ENCODE measurements around the gene SPOCD1.

Gene SPOCD1

DNA sequence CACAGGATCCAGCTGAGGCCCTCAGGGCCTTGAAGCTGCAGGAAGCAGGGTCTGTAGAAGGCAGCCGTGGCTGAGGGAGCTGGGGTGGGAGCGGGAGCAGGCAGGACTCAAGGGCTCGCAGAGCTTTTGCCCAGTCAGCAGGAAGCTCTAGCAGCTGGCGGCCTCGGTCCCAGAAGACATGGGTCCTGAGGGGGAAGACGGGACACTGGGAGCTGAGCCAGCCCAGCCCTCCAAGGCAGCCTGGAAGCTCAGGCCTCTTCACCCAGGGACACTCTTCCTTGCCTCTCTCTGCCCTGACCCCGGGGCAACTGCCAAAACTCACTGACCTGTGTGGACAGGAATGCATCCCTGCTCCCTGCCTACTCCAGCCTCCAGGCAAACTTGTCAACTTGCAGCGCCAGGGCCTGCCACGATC lies 60.6 kb downstream of the SPOCD1 start:
- no peak overlapping the region for H3K4me3 Mint-ChIP-seq
- H3K4me1 Mint-ChIP-seq, result peaks cover 24% of the 10 kb centered on the region
- no peak overlapping the region for H3K27ac Mint-ChIP-seq
- no peaks in the 10 kb centered on the region for H3K36me3 Mint-ChIP-seq
- no peak for ATAC-seq
- no peaks in the 10 kb centered on the region for H3K27me3 Mint-ChIP-seq
- H3K9me3 Mint-ChIP-seq, result no peaks in the 10 kb centered on the region

DNA sequence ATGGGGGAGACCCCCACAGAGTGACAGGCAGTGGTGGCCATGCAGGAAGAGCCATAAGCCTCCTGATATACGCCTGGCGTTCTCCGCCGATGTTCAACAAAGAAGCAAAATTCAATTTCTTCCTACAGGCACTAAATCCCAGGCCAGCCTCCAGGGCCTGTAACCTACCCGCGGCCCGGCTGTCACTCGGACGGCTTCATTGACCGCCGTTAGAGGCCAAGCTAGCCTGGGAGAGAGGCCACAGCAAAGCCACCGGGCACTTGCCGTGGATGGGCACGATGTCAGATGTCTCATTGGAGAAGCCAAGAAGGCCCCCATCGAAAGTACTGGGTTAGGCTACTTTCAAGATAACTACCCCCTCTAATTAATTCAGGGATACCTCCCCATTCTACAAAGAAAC lies 61.4 kb downstream of the SPOCD1 start:
- Mint-ChIP-seq H3K27me3 (no peaks in the 10 kb centered on the region), H3K27ac (no peak overlapping the region), H3K9me3 (no peaks in the 10 kb centered on the region), H3K36me3 (no peaks in the 10 kb centered on the region), H3K4me3 (no peak overlapping the region), H3K4me1 (peaks cover 32% of the 10 kb centered on the region)
- ATAC-seq, result no peak

DNA sequence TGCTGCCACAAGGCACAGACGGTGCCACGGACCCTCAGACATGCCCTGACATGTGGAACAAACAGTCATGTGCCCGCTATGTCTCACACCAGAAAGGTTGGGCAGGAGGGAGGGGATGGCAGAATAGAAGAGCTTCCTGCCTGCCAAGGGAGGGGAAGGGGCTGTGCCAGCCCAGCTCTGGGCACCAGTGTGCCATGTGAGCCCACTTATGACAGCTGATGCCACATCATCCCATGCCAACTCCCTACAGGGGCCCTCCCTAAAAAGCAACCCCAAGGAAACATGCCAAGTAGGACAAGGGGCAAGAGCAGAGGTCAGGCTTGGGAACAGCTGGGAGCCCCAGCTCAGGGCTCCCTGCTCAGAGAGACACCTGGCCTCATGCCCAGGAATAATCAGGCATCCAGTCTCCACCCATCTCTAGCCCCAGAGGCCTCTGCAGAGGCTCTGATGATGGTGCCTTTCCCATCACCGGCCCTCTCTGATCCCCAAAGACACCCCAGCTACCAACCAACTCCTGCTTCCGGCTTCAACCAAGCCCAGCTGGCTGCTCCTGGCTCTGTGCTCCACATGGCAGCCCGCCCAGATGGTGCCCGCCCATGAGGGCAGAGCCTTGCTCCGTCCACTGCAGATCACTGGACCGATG lies 62.0 kb downstream of the SPOCD1 start:
- no peak overlapping the region for H3K27ac Mint-ChIP-seq
- H3K4me1 Mint-ChIP-seq, result peaks cover 32% of the 10 kb centered on the region
- no peak overlapping the region for H3K4me3 Mint-ChIP-seq
- no peaks in the 10 kb centered on the region for H3K36me3 Mint-ChIP-seq
- no peak for ATAC-seq
- H3K27me3 Mint-ChIP-seq, result no peaks in the 10 kb centered on the region
- no peaks in the 10 kb centered on the region for H3K9me3 Mint-ChIP-seq

DNA sequence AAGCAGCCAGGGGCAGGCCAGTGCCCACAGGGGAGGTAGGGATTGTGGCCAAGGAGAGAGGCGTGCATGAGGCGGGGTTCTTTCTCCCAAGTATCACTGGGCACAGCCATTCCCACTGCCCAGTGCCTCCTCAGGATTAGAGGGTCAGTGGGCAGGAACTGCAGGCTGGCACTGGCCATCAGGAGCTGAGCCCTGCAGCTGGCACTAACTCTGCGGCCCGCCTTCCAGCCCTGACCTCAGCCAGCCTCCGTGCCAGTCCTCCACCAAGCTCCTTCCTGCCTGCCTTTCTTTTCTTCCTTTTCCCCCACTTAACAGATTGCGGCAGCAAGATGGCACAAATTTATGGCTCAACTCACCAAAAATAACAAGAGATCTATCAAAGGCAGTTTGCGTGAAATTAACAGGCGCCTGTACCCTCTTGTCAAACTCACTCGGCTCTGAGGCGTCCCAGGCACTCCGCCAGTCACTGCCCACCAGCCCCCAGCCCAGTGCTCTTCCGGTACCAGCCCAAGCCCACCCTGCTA lies 62.8 kb downstream of the SPOCD1 start:
- Mint-ChIP-seq H3K4me1 (peaks cover 32% of the 10 kb centered on the region), H3K9me3 (no peaks in the 10 kb centered on the region), H3K36me3 (no peaks in the 10 kb centered on the region), H3K27me3 (no peaks in the 10 kb centered on the region), H3K4me3 (no peak overlapping the region), H3K27ac (no peak overlapping the region)
- no peak for ATAC-seq

DNA sequence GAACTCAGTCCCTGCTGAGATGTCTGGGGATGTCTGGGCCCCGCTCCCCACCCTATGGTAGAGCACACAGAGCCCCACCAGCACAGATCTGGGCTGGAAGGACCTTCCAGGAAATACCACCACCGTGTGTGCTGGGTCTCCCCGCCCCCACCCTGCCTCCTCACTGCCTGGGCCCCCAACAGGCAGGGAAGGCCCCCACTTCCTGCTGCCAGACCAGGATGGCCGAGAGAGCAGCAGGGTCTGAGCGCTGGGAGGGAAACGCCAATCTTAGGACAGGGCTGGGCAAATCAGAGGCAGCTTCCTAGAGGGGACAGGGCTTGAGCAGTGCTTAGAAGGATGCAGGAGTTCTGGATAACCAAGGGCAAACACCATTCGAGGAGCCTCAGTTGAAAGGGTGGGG lies 63.6 kb downstream of the SPOCD1 start:
- ATAC-seq, result no peak
- Mint-ChIP-seq H3K27me3 (no peaks in the 10 kb centered on the region), H3K27ac (no peak overlapping the region), H3K4me1 (peaks cover 36% of the 10 kb centered on the region), H3K9me3 (no peaks in the 10 kb centered on the region), H3K36me3 (no peaks in the 10 kb centered on the region), H3K4me3 (no peak overlapping the region)

DNA sequence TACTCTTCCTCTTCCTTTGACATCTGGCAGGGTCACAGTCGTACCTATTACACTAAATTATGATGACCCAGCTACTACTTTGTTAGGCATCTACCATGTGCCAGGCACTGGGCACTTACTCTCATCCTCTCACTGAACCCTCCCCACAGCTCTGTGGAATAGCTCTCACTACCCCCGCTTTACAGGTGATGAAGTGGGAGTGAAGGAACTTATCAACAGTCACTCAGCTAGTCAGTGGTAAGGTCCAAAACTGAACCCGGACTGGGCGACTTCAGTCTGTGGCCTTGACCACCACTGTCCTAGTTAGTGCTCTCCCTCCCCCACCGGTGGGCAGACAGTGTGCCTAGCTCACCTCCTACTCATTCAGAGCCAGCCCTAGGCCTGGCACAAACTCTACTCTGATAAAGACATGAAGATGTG lies 64.0 kb downstream of the SPOCD1 start:
- Mint-ChIP-seq H3K36me3 (no peaks in the 10 kb centered on the region), H3K9me3 (no peaks in the 10 kb centered on the region), H3K4me1 (peaks cover 40% of the 10 kb centered on the region), H3K27ac (no peak overlapping the region), H3K27me3 (no peaks in the 10 kb centered on the region), H3K4me3 (no peak overlapping the region)
- no peak for ATAC-seq

DNA sequence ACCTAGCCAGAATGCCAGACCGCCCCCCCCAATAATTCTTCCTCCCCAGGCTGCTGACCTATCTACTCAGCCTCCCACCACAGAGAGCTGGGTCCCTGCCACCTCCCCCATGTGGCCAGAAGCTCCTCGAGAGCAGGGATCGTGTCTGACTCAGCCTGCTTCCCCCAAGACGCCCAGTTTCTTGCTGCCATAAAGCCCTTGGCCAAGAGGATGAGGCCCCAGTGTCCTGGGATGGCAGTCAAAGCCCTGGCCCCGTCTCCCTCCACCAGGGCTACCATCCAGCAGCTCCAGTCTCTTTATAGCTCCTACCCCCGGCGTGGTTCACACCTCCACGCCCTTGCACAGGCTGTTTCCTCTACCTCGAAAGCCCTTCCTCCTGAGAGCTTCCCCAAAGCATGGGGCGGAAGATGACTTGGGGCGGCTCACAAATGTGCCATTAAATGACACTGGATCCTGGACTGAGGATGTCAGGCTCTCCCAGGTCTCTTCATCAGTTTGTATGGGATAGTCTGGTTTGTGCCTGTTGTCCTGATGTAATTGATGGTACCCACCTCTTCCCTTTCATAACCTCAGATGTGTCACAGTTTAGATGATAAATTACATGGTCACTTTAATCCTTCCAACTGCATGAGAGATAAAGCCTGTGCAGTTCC lies 64.8 kb downstream of the SPOCD1 start:
- Mint-ChIP-seq H3K9me3 (no peaks in the 10 kb centered on the region), H3K27ac (peak overlapping the region; percentile 35), H3K4me3 (no peak overlapping the region), H3K4me1 (peaks cover 49% of the 10 kb centered on the region), H3K36me3 (no peaks in the 10 kb centered on the region), H3K27me3 (no peaks in the 10 kb centered on the region)
- peak; percentile 79 for ATAC-seq

DNA sequence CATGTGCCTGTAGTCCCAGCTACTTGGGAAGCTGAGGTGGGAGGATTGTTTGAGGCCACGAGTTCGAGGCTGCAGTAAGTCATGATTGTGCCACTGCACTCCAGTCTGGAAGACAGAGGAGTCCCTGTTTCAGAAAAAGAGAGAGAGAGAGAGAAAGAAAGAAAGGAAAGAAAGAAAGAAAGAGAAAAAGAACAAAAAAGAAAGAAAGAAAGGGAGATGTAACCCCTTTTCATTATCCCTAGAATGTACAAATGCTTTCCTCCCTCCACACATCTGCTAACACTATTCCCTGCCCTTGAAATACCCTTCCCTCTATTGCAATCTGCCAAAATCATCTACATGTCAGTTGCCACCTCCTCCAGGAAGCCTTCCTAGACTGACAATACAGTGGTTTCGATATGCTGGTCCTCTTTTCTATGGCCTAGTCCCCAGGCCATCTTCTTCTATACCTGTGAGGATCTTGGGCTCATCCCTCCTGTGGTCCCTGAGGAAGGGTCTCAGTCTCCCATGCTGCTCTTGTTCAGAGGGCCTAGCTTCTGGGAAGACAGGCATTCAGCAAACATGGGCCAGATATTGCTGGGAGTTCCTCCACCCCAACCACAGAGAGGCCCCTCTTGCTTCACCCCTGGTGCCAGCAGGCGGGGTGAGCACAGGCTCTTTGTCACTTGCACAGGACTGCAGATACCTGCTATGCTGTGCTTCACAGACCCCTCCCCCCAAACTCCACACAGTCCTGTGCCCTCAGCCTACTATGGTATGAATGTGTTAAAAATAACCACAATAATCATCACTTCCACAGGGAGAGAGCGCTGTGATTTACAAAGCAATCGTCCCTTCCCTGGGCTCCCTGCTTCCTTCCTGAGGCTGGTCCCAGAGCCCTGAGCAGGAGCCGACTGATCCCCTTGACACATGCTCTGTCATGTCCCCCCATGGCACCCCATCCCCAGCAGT lies 65.8 kb downstream of the SPOCD1 start:
- Mint-ChIP-seq H3K4me3 (no peak overlapping the region), H3K4me1 (peaks cover 58% of the 10 kb centered on the region), H3K27me3 (no peaks in the 10 kb centered on the region)

DNA sequence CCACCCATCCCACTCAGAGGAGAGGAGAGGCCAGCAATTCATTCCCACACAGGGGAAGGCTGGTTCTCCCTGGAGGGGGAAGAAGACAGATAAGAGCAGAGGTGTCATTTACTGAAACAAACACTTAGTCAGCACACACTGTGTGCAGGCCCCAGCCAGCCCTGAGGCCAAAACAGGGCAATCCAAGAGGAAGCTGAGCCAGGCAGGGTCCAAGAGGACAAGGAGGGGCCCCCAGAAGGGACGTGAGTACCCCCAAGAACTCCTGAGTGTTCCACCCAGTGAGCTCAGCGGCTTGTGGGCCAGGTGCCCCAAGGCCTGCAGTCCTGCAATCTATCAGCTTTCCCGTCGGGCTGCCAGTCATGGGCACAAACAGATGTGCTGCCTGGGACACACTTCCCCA lies 67.5 kb downstream of the SPOCD1 start:
- Mint-ChIP-seq H3K27me3 (no peaks in the 10 kb centered on the region), H3K4me3 (no peak overlapping the region), H3K27ac (no peak overlapping the region)

More for the DNA sequence above, 65.8 kb downstream of the SPOCD1 start:
- peak overlapping the region; percentile 35 for H3K27ac Mint-ChIP-seq
- no peaks in the 10 kb centered on the region for H3K9me3 Mint-ChIP-seq
- no peak for ATAC-seq
- H3K36me3 Mint-ChIP-seq, result no peaks in the 10 kb centered on the region

DNA sequence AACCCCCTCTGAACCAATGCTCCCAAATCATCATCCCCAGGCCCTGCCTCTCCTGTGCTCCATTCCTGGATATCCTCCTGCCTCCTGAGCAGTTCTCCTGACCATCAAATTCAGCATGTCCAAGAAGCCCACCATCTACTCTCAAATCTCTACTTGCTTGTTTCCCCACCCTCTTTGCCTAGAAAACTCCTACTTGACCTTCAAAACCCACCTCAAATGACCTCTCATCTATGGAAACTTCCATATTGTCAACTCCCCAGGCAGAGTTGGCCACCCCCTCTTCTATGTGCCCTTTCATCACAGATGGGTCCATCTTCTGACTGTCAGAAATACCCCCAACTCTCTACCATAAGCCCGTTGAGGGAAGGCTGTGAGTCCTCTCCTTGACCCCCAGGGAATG lies 68.5 kb downstream of the SPOCD1 start:
- H3K4me1 Mint-ChIP-seq, result peaks cover 74% of the 10 kb centered on the region
- H3K36me3 Mint-ChIP-seq, result no peaks in the 10 kb centered on the region
- H3K27me3 Mint-ChIP-seq, result no peaks in the 10 kb centered on the region
- H3K4me3 Mint-ChIP-seq, result no peak overlapping the region
- peak overlapping the region; percentile 81 for H3K27ac Mint-ChIP-seq
- ATAC-seq, result no peak
- H3K9me3 Mint-ChIP-seq, result no peaks in the 10 kb centered on the region

More for the DNA sequence above, 67.5 kb downstream of the SPOCD1 start:
- peaks cover 75% of the 10 kb centered on the region for H3K4me1 Mint-ChIP-seq
- ATAC-seq, result no peak
- no peaks in the 10 kb centered on the region for H3K36me3 Mint-ChIP-seq
- no peaks in the 10 kb centered on the region for H3K9me3 Mint-ChIP-seq

DNA sequence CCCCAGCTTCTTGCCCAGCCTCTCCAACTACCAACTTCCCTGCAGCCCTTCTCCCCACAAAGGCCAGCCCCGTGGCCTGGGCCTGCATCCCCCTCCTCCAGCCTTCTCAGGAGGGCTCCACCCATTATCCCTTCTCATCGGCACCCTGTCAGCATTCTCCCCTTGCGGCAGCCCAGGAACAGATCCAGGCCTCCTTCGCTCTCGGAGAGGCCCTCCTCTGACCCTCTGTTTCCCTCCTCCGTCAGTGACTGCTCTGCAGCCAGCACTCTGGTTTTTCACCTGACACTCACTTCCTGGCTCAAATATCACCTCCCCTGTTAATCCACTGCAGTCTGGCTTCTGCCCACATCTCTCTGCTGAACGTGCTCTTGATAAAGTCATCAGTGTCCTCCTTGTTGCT lies 69.1 kb downstream of the SPOCD1 start:
- H3K36me3 Mint-ChIP-seq, result no peaks in the 10 kb centered on the region
- peak overlapping the region; percentile 81 for H3K27ac Mint-ChIP-seq
- H3K27me3 Mint-ChIP-seq, result no peaks in the 10 kb centered on the region
- H3K4me3 Mint-ChIP-seq, result peak overlapping the region; percentile 9
- ATAC-seq, result no peak
- peaks cover 68% of the 10 kb centered on the region for H3K4me1 Mint-ChIP-seq
- no peaks in the 10 kb centered on the region for H3K9me3 Mint-ChIP-seq

DNA sequence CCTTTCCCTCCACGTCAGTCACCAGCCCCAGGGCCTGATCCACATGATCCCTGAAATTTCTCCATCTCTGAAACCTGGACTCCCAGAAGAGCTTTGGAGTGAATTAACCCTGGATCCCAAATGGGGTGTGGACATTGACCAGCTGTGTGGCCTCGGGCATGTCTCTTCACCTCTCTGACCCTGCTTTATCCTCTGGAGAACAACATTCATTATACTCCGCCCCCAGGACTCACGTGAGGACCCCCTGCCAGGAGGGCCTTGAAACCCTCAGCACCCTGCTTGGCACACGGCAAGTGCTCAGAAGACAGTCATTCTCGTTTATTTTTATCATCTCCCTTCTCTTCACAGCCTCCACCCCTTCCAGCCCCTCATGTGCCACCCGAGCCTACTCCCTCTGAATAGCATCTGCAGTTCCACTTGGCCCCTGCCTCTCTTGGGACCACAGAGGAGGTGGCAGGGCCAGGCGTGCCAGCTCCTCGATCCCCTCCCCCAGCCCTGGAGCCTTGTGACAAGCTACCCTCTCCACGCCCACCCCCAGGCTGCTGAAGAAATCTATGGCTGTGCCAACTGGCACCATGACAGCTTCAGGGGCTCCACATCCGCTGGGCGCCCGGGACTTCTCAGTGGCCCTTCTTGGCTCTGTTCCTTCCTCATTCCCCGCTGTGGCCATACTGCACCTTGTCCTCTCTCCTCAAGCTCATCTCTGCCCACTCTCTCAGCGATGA lies 69.7 kb downstream of the SPOCD1 start:
- ATAC-seq, result no peak
- Mint-ChIP-seq H3K4me1 (peaks cover 62% of the 10 kb centered on the region), H3K27me3 (no peaks in the 10 kb centered on the region), H3K4me3 (no peak overlapping the region), H3K36me3 (no peaks in the 10 kb centered on the region), H3K27ac (peak overlapping the region; percentile 81), H3K9me3 (no peaks in the 10 kb centered on the region)

DNA sequence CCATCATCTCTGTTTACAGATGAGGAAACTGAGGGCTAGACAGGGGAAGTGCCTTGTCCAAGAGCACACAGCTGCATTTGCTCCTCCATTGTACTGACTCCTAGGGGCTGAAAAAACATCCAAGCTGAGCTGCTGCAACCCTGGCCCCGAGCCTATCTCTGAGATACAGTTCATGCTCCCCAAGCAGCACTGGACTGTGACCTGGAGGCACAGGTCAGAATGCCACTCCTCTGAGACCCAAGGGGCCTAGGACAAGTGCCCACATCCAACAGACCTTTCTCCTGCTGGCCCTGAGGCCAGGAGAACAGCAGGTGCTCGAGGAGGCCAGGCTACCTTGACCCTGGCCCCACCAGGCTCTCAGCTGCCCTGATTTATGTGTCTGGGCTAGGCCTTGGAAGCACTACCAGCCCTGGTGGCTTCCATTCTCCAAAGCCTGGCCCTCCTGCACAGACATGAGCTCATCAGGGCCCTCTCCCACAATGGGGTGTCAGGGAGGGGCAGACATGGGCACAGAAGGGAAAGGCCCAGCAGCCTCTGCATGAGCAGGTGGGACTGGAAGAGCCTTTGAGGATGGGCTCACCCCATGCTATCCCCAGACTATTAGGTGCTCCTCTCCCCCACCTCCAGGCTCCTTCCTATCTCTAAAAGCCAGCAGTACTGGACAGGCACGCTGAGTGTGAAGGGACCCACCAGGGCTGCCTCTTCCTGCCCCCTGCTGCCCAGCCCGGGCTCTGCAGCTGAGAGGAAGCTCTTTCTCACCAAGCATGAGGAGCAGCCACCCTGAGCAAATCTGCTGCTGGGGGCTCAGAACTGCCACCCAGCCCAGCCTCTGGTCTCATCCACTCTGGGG lies 70.5 kb downstream of the SPOCD1 start:
- H3K36me3 Mint-ChIP-seq, result no peaks in the 10 kb centered on the region
- no peaks in the 10 kb centered on the region for H3K9me3 Mint-ChIP-seq
- peaks cover 59% of the 10 kb centered on the region for H3K4me1 Mint-ChIP-seq
- H3K27ac Mint-ChIP-seq, result peak overlapping the region; percentile 81
- peak; percentile 42 for ATAC-seq
- H3K4me3 Mint-ChIP-seq, result no peak overlapping the region
- no peaks in the 10 kb centered on the region for H3K27me3 Mint-ChIP-seq

Measured in stimulated activated memory B cell treated with anti-CD40 and anti-IgM and Interleukin-4, amounts not matched to agents 10 μg/mL and 1 μg/mL and 100 μg/mL, for 72 hours (primary cell).